Measurements from ENCODE around the gene IGFN1. TPM values are rescaled to one million over a fixed set of nuclear protein-coding genes. Genes with fewer than 3 reads are reported as not detected.

The IGFN1 gene
- total and polyA plus RNA-seq, 2 of the 4 experiments (the other 2 are of a cell fraction): 0.05 TPM; not detected in 1

- H3K27ac ChIP-seq (ENCODE audit: insufficient read depth, low read length): no peak overlapping the region
- H3K36me3 ChIP-seq (ENCODE audit: control insufficient read depth, insufficient read depth, low read length): no peaks in the 10 kb centered on the region
These were observed 5.5 kb upstream of the IGFN1 start for GRCh38 chr1:201185123-201185453.

More at GRCh38 chr1:201185123-201185453, 5.5 kb upstream of the IGFN1 start:
- Histone ChIP-seq H3K79me1 (ENCODE audit: low read depth in 1 of 2, low read length in 2 of 2) (no peaks in the 10 kb centered on the region), H3K4me2 (ENCODE audit: low read depth, low read length) (no peak overlapping the region), H2AFZ (replicated peaks; ENCODE audit: low read length, poor library complexity) (peak overlapping the region; percentile 92), H3K4ac (ENCODE audit: low read depth, low read length) (no peak overlapping the region), H2BK5ac (ENCODE audit: low read depth, low read length, poor library complexity, severe bottlenecking) (no peak overlapping the region), H3K9me3 (ENCODE audit: control insufficient read depth, insufficient read depth, low read length) (no peaks in the 10 kb centered on the region), H3K4me1 (ENCODE audit: control insufficient read depth, insufficient read depth, low read length) (peaks cover 5% of the 10 kb centered on the region), H4K20me1 (ENCODE audit: insufficient read depth, low read length) (no peaks in the 10 kb centered on the region), H3K18ac (ENCODE audit: low read depth, low read length) (no peak overlapping the region), H3K4me3 (ENCODE audit: insufficient read depth, low read depth, low read length) (no peak overlapping the region), H2BK15ac (ENCODE audit: low read depth, low read length) (no peak overlapping the region), H3K14ac (replicated peaks; ENCODE audit: low read depth, low read length) (no peak overlapping the region), H4K5ac (ENCODE audit: low read depth, low read length) (no peak overlapping the region), H2BK120ac (ENCODE audit: low read depth, low read length) (no peak overlapping the region; the same call in 1 of the 2 replicates), H2AK9ac (replicated peaks; ENCODE audit: low read depth, low read length, poor library complexity) (peak overlapping the region; percentile 85), H4K91ac (ENCODE audit: insufficient read depth, low read depth, low read length) (no peak overlapping the region), H4K8ac (ENCODE audit: low read depth in 2 of 2, low read length in 2 of 2) (no peak overlapping the region), H3K23ac (ENCODE audit: low read depth, low read length) (no peak overlapping the region), H2AK5ac (ENCODE audit: low read depth, low read length) (no peak overlapping the region), H3K9ac (ENCODE audit: low read depth, low read length) (no peak overlapping the region), H2BK20ac (ENCODE audit: low read depth, low read length) (no peak overlapping the region), H3K9me1 (ENCODE audit: insufficient read depth, low read length) (peaks cover 10% of the 10 kb centered on the region; the same call in 1 of the 2 replicates), H3K56ac (ENCODE audit: extremely low read depth, insufficient read depth, low read length) (no peak overlapping the region), H3K27me3 (ENCODE audit: control insufficient read depth, insufficient read depth, low read length) (peaks cover 8% of the 10 kb centered on the region; the same call in 1 of the 2 replicates)
- no peak; the same call in 1 of the 2 replicates for ATAC-seq (ENCODE audit: low read depth)
- WGBS, 2 experiments (ENCODE audit: extremely low coverage in 2 of 2, insufficient read length in 1 of 2): 13% methylated on average over 1 of the region's 3 CpGs; no CpG with 5 or more reads in 1 of the 2 experiments
- ChIA-PET CTCF (no interaction called here), POLR2A (ENCODE audit: unreplicated experiment) (no interaction called here)
- DNase-seq: no peak
- no TSS peak for BruUV-seq (replicated peaks)
- in situ Hi-C loops (cut with MboI; ENCODE audit: low sequenced_read_pairs): no loop called here
- dilution Hi-C loops (cut with HindIII; ENCODE audit: low sequenced_read_pairs, unreplicated experiment): no loop called here
- TF ChIP-seq MXI1 (IDR thresholded peaks at IDR 0.05; ENCODE audit: borderline replicate concordance, low read depth, low read length) (no peak), POLR2A (IDR thresholded peaks at IDR 0.05; ENCODE audit: low read depth, low read length) (no peak), USF2 (IDR thresholded peaks at IDR 0.05; ENCODE audit: low read depth, low read length) (no peak), NFE2L2 (IDR thresholded peaks at IDR 0.05; ENCODE audit: low read depth, low read length) (no peak), CEBPB (IDR thresholded peaks at IDR 0.05; ENCODE audit: low read depth, low read length) (no peak), CHD1 (IDR thresholded peaks at IDR 0.05; ENCODE audit: low read depth, low read length) (no peak), RFX5 (IDR thresholded peaks at IDR 0.05; ENCODE audit: low read depth, low read length) (no peak), MAZ (IDR thresholded peaks at IDR 0.05; ENCODE audit: borderline replicate concordance, low read depth, low read length) (no peak), MAFK (IDR thresholded peaks at IDR 0.05; ENCODE audit: low read depth, low read length) (no peak), SMC3 (IDR thresholded peaks at IDR 0.05; ENCODE audit: low read depth, low read length) (no peak), CTCF (conservative IDR thresholded peaks at IDR 0.05; ENCODE audit: low read depth, low read length) (no peak), ELK1 (IDR thresholded peaks at IDR 0.05; ENCODE audit: borderline replicate concordance, low read depth, low read length) (no peak), FOS (IDR thresholded peaks at IDR 0.05; ENCODE audit: low read depth, low read length) (no peak), BHLHE40 (IDR thresholded peaks at IDR 0.05; ENCODE audit: low read depth, low read length) (no peak)
- intact Hi-C loops (cut with micrococcal nuclease): loop anchor here (2.0 to 10.0 kb wide), 2 partner anchors 38 to 100 kb away; no protein-coding TSS in a partner anchor
